Kidney (tissue), 14 donors: ENCODE measurements around the gene RIOX2. TPM values are rescaled to one million over a fixed set of nuclear protein-coding genes. Genes with fewer than 3 reads are reported as not detected.
A peak's percentile ranks its signal among the peaks of the same experiment; 100 is the strongest.

ENCODE experiments used
- DNase-seq, 5 donors: peaks; one replicate each; pipeline ENCODE4 v3.0.0-alpha.2; 2013 to 2020
- FAIRE-seq: peaks from 2 replicates; lab custom pipeline; 2012; peaks lifted over from hg19 to GRCh38; lab: Jason Lieb, UNC
- H3K27ac ChIP-seq, 2 donors: one replicate each; pipeline ENCODE4 v1.7.0; 2013; ENCODE audit warnings: low read depth in 2 of 2, low read length in 2 of 2, inconsistent platforms in 1 of 2
- H3K27me3 ChIP-seq: one replicate; pipeline ENCODE4 v1.7.1; 2013; ENCODE audit warnings: low read length, inconsistent platforms; ENCODE audit not compliant: control insufficient read depth, insufficient read depth
- H3K36me3 ChIP-seq, 3 donors: one replicate each; pipeline versions ENCODE4 v1.7.0 to v1.7.1; 2013; ENCODE audit warnings: low read length in 3 of 3, control low read depth in 1 of 3, inconsistent platforms in 1 of 3; ENCODE audit not compliant: insufficient read depth in 3 of 3, control insufficient read depth in 2 of 3
- H3K4me1 ChIP-seq, 3 donors: one replicate each; pipeline versions ENCODE4 v1.7.0 to v1.7.1; 2013; ENCODE audit warnings: low read length in 3 of 3, inconsistent platforms in 1 of 3, low read depth in 1 of 3; ENCODE audit not compliant: control insufficient read depth in 2 of 3, insufficient read depth in 2 of 3
- H3K4me3 ChIP-seq, 3 donors: one replicate each; pipeline versions ENCODE4 v1.7.0 to v1.8.1; 2013; ENCODE audit warnings: low read length in 3 of 3, control low read depth in 1 of 3, inconsistent platforms in 1 of 3
- H3K9ac ChIP-seq, 3 donors: one replicate each; pipeline versions ENCODE4 v1.7.0 to v1.7.1; 2013; ENCODE audit warnings: low read length in 3 of 3, control low read depth in 1 of 3, inconsistent platforms in 1 of 3
- H3K9me3 ChIP-seq, 3 donors: one replicate each; pipeline versions ENCODE4 v1.7.0 to v1.7.1; 2013; ENCODE audit warnings: low read length in 3 of 3, control low read depth in 1 of 3, inconsistent platforms in 1 of 3; ENCODE audit not compliant: control insufficient read depth in 2 of 3, insufficient read depth in 1 of 3
- intact Hi-C: fragments of 100-400 bp; cut with DNase I; formaldehyde crosslinking; loops from one replicate; pipeline ENCODE4 v1.11.1; 2022
- polyA plus RNA-seq: library from polyadenylated mRNA; stranded (reverse); fragments of 350-450 nt; fragmentation: Illumina TruSeq; extraction: RNeasy Lipid Tissue Mini Kit (QIAGEN cat#74804); gene quantifications from one replicate; pipeline ENCODE4 v1.2.3, GENCODE V29; 2014; ENCODE audit warnings: low read depth, low replicate concordance; ENCODE audit not compliant: insufficient read depth
- total RNA-seq: library from RNA; stranded (reverse); fragmentation: NEBNext Ultra II Directional; extraction: Animal tissue kit (Norgen Biotek cat#: 25700); gene quantifications from one replicate; pipeline ENCODE4 v1.2.1, GENCODE V29; 2021
- TF ChIP-seq, protein P1 (sequence below): IDR thresholded peaks from 3 replicates; pipeline ENCODE4 v1.5.1; 2012; ENCODE audit warnings: mild to moderate bottlenecking, moderate library complexity, borderline replicate concordance; ENCODE audit not compliant: insufficient read depth; ENCODE audit errors: extremely low read depth
- donor health status: control.
- donor health status: control.
- donor health status: control.
- donor health status: control.
- donor health status: control.
- donor health status: DM: yes; HTN: yes; CAD: no.
- donor health status: Normal renal cell carcinoma (clear cell type).

The RIOX2 gene
- total and polyA plus RNA-seq, 2 donors from 2014 or later = 19.8 to 26.7 TPM

DNA sequence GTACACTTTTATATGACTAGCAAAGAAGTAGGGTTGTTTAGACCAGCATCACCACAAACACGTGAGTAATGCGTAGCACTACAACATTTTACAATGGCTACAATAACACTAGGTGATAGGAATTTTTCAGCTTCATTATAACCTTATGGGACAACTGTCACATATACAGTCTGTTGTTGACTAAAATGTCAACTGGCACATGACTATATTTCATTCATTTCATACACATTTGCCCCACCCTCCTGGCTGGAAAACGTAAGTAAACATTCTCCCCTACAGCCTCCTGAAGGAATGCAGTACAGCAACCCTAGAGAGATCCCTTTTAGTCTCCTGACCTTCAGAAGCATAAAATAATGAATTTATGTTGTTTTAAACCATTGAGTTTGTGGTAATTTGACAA is 16.2 kb downstream of the RIOX2 start:
- TF ChIP-seq, protein P1, sequence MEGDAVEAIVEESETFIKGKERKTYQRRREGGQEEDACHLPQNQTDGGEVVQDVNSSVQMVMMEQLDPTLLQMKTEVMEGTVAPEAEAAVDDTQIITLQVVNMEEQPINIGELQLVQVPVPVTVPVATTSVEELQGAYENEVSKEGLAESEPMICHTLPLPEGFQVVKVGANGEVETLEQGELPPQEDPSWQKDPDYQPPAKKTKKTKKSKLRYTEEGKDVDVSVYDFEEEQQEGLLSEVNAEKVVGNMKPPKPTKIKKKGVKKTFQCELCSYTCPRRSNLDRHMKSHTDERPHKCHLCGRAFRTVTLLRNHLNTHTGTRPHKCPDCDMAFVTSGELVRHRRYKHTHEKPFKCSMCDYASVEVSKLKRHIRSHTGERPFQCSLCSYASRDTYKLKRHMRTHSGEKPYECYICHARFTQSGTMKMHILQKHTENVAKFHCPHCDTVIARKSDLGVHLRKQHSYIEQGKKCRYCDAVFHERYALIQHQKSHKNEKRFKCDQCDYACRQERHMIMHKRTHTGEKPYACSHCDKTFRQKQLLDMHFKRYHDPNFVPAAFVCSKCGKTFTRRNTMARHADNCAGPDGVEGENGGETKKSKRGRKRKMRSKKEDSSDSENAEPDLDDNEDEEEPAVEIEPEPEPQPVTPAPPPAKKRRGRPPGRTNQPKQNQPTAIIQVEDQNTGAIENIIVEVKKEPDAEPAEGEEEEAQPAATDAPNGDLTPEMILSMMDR = no peak
- no peak overlapping the region for H3K4me3 ChIP-seq
- FAIRE-seq = no peak

DNA sequence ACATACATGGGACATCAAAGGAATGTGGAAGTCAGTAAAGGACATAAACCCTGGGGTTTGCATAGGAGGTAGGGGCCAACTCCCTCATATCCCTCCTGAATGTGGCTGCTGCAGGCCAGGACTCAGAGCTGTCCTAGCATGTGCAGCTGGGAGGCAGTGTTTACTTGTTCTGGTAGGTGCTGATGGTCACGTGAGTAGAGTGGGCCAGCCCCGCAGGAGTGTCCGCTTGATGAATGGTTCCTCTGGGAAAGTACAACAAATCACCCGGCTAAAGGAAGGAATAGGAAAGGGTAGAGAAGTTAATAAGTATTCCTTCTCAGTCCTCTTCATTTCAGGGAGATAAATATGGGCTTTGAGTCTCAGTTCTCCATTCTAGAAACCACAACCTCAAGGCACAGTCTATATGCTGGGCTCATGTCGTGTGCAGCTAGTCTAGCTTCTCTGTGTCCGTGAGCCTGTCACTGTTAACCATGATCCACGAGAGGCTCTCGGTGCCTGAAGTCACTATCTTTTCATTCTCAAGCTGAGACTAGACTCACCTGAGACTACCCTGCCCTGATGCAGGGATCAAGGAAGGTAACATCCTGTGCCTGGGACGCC is 17.9 kb downstream of the RIOX2 start:
- intact Hi-C loops = no loop called here
- TF ChIP-seq, protein P1 = no peak
- FAIRE-seq = no peak

More for the DNA sequence above, 16.2 kb downstream of the RIOX2 start:
- peaks cover 0 to 8% (median 0%) of the 10 kb centered on the region in 3 donors for H3K4me1 ChIP-seq
- peaks cover 2 to 10% (median 8%) of the 10 kb centered on the region in 3 donors for H3K36me3 ChIP-seq
- DNase-seq = no peak
- H3K27ac ChIP-seq = no peak overlapping the region
- intact Hi-C loops = no loop called here
- no peaks in the 10 kb centered on the region for H3K9me3 ChIP-seq
- H3K9ac ChIP-seq = no peak overlapping the region
- H3K27me3 ChIP-seq = no peaks in the 10 kb centered on the region

GRCh38 chr3:97952872-97953271 is 19.4 kb downstream of the RIOX2 start:
- Histone ChIP-seq H3K9ac (no peak overlapping the region), H3K27ac (peak overlapping the region in 1 of 2 donors; percentile 32), H3K4me3 (no peak overlapping the region), H3K36me3 (peaks cover 8 to 28% (median 21%) of the 10 kb centered on the region in 3 donors), H3K9me3 (no peaks in the 10 kb centered on the region), H3K27me3 (no peaks in the 10 kb centered on the region), H3K4me1 (peaks cover 0 to 9% (median 3%) of the 10 kb centered on the region in 3 donors)
- no peak for DNase-seq
- no peak for FAIRE-seq
- TF ChIP-seq, protein P1 = no peak
- intact Hi-C loops = no loop called here

More for the DNA sequence above, 17.9 kb downstream of the RIOX2 start:
- peaks cover 0 to 8% (median 0%) of the 10 kb centered on the region in 3 donors for H3K4me1 ChIP-seq
- no peak overlapping the region for H3K4me3 ChIP-seq
- H3K36me3 ChIP-seq = peaks cover 2 to 17% (median 16%) of the 10 kb centered on the region in 3 donors
- DNase-seq = no peak
- H3K9ac ChIP-seq = no peak overlapping the region
- no peaks in the 10 kb centered on the region for H3K27me3 ChIP-seq
- no peak overlapping the region for H3K27ac ChIP-seq
- H3K9me3 ChIP-seq = no peaks in the 10 kb centered on the region
